Tongue (tissue), 2 donors: ENCODE data around the gene PCED1A. TPM values are rescaled to one million over a fixed set of nuclear protein-coding genes. Genes with fewer than 3 reads are reported as not detected.

Experiments
- DNase-seq: peaks from one replicate; pipeline ENCODE4 v3.0.0-alpha.2; 2015
- total RNA-seq: library from RNA; depleted of rRNA; stranded (reverse); fragments of >200 nt; gene quantifications from one replicate; pipeline ENCODE4 v1.2.3, GENCODE V29; 2014

Gene PCED1A
- total RNA-seq, 1 donor from 2014 or later: 28.5 TPM

DNA sequence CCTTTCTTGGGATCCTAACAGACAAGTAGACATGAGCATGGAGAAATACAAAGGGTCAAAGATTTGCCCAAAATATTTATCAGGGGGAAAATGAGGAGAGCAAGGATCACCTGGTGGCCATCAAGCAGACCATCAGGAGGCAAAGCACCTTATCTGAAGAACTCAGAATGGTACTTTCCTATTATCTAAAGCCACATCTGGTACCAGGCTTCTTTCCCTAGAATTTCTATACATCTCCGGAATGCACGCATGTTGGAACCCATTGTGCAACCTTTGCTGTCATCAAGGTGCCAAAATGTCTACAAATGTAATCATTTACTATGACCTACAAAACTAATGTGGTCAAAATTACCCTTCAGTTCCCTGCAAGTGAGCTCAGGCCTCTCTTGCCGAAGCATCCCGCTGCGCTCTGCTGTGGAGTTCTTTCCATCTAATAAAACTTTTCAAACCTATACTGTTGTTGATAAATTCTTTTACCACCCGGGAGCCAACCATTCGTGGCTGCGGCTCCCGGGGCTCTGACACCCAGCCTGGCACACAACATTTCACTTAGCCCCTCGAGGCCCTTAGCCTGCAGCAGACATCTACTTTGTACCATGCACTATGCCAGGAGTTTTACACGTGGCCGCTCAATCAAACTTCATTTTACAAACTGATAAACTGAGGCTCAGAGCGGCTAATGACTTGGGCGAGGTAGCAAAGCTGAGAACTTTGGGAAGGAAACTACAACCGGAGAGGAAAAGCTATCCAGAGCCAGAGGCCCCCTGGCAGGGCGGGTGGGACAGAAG, 36.2 kb downstream of the PCED1A start:
- DNase-seq: no peak

DNA sequence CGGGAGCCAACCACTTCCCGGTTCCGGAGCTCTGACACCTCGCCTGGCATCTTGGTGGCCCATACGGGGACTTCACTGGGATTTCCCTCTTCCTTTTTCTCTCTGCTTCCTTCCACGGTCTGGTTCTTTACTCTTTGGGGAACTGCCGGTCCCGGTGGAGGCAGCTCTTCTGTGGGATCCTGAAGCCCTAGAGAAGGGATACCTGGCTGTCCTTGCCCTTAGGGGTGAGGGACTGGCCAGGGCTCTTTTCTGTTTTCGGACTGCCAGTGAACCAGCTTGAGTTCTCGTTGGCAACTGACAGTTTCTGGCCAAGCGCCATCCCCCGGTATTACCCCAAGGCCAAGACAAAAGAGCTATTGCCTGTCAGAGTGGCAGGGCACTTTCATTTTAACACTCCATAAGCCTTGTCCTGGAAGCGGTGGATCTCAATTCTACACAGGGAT, 39.1 kb downstream of the PCED1A start:
- no peak for DNase-seq

DNA sequence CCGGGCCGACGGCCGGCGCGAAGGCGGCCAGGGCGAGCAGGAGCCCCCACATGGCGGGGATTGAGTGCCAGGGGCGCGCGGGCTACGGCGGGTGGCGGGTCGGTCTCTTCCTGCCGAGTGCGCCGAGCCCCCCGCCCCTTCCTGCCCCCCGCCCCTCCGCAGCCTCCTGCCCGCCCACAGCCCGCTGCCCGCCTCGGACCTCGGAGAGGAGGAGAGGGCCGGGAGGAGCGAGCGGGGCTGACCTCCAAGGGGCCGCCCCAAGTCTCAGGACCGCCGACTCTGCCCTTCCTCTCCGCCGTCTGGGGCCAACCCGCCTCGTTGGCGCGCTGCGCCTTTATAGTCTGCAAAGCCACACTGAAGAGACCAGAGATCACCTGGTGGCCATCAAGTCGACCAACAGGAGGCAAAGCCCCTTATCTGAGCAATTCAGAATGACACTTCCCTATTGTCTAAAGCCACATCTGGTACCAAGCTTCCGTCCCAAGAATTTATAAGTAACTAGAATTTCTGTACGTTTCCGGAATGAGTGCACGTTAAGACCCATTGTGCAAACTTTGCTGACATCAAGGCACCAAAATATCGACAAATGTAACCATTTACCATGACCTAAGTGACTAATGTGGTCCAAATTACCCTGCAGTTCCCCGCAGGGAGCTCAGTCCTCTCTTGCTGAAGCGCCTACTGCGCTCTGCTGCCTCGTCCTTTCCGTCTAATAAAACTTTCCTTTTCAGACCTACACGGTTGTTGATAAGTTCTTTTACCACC, 39.8 kb downstream of the PCED1A start, which contains the start of gene CPXM1:
CPXM1 (minus strand) TSS at position 107 of the 765 bp plus-strand sequence; CDS start at position 52, 55 bp downstream.
- peak; percentile 67 for DNase-seq

DNA sequence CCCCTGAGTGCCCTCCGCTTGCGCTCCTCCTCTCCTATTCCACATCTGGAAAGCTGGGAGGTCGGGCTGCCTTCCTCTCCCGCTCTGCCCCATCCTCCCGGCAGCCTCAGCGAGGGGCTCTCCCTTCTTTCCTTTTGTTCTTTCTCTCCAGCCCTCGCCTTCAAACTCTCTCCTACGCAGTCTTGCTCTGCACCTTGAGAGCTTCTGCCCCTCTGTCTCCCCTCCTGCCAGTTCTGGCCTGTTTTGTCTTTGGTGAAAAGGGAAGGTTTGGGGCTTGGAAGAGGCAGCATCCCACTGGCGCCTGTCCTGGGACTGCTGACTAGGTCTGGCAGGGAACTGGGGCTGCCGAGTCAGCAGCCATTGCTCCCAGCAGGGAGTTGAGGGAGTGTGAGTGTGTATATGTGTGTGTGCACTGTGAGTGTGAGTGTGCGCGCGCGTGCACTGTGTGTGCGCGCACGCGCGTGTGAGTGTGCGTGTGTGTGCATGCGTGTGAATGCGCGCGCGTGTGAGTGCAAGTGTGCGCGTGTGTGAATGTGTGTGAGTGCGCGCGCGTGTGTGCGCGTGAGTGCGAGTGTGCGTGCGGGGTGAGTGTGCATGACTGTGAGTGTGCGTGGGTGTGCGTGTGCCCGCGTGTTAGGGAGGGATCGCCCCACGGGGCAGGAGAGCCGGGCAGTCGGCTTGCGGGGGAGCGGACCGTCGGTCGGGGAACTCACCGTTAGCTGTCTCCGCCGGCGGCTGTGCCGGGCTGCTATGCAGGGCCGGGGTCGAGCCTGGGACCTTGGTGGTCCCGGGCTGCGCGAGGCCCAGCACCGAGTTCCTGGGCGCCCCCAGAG, 40.6 kb downstream of the PCED1A start:
- DNase-seq: peak; percentile 45

DNA sequence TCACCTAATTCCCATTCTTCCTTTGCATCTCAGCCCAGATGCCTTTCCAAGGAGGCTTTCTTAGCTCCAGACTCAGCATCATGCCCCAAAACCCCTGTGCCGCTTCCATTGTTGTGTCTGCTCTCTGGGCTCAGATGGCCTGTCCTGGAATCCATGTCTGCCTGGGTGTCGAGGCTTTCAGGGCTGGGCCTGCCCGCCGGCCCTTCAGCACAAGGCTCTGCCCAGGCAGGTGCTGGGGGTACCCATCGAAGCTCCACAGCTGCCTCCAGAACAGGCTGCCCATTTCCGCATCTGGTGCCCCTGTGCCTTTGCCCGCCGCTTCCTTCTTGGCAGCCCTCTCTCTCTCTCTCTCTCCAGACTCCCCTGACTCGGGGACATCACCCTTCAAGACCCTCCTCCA, 41.2 kb downstream of the PCED1A start:
- DNase-seq: no peak

DNA sequence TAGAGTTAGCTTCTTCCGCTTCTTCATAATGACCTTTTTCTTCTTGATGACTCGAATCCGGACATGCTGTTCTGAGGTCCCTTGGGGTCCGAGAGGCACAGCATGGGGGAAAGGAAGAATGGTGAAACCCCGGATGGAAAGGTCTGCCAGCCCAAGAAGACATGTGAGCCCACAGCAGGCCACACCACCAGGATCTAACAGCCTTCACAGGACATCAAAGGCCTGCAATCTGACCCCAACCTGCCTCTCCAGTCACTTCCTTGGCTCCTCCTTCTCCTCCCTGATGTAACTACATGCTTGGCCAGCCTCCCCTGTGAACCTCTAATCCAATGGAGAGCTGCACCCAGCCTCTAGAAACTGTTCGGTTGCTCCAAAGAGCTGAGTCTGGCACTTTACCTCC, 41.6 kb downstream of the PCED1A start:
- DNase-seq: peak; percentile 12

DNA sequence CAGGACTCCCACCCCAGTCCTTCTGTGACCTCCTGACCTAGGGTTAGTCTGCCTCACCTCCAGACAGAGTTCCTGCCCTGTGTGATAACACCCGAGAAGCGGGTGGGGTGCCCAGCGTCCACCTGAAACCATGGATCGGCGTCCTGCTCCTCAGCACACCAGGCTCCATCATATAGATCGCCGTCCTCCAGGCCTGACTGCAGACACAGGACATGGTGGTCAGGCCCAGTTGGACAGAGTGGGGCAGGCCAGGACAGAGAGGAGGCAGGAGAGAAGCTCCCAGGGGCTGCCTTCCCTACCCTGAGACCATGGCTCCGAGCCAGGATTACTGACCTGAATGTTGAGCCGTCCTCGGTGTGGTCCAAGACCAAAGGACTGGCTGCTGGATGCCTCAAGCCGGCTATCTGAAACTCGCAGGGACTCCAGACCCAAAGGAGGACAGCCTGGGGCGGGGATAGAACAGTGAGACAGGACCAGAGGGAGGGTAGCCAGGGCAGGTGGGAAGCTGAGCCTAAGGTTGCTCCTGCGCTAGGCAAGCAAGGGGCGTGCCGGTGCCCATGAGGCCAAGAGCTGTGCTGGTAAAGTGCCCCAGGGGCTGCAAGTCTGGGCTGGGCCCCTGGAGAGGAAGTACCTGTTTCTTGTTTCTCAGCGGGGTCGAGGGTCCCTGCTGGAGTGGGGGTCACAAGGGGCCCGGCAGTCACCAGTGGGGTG, 42.2 kb downstream of the PCED1A start:
- DNase-seq: no peak

DNA sequence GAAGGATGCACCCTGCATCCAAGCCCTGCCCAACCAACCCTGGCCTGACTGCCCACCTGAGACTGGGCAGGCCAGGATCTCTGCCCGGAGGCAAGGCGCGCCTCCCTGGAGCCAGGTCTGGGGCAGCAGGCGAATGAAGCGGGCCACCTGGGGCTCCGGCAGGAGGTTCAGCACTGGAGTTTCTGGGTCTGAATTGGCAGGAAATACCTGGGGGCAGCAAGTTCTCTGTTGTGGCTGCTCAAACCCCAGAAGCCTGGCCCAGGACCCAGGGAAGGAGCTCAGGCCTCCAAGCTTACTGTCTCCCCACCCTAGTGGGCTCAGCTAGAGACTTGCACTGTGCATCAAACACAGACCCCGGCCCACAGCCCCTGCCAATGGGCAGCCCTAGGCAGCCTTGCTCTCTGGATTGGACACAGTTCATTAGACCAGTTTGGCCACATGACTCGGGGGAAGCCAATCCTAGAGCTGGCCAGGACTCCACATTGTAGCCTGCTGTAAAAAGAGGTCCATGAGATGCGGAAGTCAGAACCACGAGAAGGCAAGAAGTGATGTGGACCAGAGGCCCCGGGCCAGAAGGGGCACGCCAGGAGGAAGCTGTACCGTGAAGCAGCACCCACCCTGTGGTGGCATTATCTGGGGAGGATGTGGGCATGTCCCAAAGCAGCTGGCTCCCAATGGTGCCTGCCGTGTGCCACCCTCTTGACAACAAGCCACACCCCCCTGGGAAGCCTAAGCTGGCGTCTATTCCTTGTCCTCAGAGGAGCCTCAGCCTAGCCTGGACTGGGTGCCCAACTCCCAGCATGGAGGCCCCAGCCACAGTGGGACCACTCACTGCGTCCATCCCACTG, 43.1 kb downstream of the PCED1A start:
- DNase-seq: no peak

DNA sequence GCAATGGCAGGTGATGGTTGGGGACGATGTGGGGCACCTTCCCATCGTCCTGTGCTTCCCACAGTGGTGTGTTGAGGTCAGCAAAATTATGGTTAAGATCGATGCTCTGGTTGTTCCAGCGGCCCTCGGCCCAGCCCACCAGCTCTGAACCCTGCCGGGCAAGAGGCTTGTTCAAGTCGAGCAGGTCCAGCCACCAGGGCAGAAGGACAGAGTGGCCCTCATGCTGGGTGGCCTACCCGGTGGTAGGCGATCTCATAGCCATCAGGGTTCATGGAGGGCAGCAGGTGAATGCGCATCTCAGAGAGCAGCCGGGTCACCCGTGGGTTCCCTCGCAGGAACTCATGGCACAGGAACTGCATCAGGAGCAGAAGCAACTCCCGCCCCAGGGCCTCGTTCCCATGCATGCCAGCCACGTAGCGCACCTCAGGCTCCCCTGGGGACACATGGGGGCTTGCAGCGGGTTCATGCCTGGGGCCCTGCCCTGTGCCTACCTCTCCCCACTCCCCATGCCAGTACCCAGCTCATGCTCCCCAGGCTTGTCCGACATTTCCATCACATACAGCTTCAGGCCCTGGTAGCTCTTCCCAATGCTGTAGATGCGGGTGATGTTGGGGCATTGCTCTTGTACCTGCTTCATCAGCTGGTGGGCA, 44.3 kb downstream of the PCED1A start:
- DNase-seq: no peak

DNA sequence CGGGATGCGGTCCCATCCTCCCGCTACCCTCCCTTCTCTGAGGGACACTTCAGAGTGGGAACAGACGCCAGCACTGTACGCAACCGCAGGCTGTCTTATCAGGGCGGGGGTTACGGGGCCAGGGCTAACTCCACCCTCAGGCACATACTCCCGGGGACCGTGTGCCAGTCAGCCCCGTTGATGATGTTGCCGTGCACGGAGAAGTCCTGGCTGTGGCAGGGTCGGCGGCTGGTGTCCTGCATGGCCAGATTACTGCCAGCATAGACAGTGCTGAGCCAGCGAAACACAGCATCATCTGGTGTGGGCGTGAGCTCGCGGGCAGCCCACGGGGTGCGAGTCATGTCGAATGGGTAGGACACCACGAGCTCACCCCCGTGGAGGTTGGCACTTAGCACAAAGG, 45.0 kb downstream of the PCED1A start:
- DNase-seq: no peak

DNA sequence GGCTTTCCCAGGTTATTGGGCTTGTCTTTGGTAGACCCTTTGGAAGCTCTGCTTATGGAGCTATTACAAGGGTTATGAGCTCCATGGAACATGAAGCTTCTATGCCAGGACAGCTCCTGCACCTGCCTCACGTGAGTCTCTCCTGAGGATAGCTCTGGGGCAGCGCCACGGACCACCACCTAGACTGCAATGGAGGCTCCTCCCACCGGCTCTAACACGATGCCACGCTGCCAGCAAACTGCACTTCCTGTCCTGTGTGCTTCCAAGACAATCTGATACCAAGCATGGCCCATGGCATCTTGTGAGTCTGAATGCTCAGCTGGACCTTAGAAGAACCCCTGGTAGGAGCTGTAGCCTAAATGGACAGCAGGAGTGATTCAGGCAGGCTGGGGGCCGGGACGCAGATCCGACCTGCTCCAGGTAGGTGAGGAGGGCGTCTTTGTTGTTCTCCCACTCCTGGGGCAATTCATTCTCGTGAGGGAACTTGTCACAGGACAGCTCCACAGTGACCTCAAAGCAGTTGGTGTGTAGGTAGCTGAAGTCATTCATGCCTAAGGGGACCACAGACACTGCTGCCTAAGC, 45.5 kb downstream of the PCED1A start:
- DNase-seq: no peak

DNA sequence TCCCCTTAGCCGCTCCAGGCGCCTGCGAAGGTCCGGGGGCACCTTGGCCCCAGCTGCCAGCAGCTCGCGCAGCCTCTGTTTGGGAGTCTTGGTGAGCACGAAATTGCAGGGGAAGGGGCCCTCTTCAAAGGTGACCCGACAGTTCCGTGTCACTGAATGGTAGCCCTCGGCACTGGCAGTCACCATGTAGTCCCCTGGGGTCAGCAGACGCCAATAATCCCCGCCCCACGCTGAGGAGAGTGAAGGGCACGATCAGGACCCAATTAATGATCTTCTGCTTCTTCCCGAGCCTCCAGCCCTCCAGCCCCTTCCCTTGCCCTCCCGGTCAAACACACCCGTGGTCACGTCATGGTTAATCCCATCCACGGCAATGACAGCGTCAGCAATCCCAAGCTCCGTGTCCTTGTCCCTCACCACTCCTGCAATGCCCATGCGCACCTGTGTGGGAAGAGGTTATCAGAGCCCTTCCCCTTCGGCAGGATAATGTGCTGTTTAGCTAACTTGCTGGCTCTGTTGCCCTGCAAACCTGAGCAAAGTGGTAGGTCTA, 46.2 kb downstream of the PCED1A start:
- DNase-seq: no peak

DNA sequence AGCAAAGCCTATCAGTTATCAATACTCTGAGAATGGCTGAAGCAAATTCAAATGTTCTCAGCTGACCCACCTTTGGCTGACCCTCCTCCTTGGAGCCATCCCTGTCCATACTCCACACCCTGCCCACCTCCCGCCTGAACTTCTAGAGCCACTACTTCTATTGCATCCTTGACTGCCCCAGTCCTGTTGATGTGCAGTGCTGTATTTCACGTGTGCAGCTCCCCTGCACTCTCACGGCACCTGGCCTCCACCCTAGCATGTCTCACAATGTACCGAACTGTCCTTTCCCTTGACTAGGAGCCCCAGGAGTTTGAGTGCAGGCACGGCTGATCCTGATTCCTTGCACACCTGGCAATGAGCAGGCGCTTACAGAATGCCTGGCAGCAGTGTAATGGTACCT, 47.0 kb downstream of the PCED1A start:
- no peak for DNase-seq

Other genes starting within 250 kb of the PCED1A start
- gene NOP56, start 188.0 kb downstream of the PCED1A start, total RNA-seq: 67.7 TPM
- 157 TPM for gene IDH3B, start 176.4 kb downstream of the PCED1A start, total RNA-seq
- gene EBF4, start 147.9 kb downstream of the PCED1A start, total RNA-seq: 3.4 TPM
- gene CPXM1, start 40.0 kb downstream of the PCED1A start, total RNA-seq: 32.1 TPM
- gene C20orf141, start 25.7 kb downstream of the PCED1A start, total RNA-seq: not detected
- gene TMEM239, start 24.3 kb downstream of the PCED1A start, total RNA-seq: not detected
- 33.0 TPM for gene VPS16, start 90 bp upstream of the PCED1A start, total RNA-seq
- 88.3 TPM for gene PTPRA, start 32.8 kb upstream of the PCED1A start, total RNA-seq
- gene GNRH2, start 203.0 kb upstream of the PCED1A start, total RNA-seq: not detected
- gene MRPS26, start 205.4 kb upstream of the PCED1A start, total RNA-seq: 32.1 TPM
- gene OXT, start 231.0 kb upstream of the PCED1A start, total RNA-seq: not detected
- gene AVP, start 244.1 kb upstream of the PCED1A start, total RNA-seq: not detected